Activated B cell treated with CpG ODN at 0.5 μM for 24 hours (primary cell): ENCODE results near the gene B4GALNT2. TPM values are rescaled to one million over a fixed set of nuclear protein-coding genes. Genes with fewer than 3 reads are reported as not detected.
"Not testable (repeated sequence)": the region's sequence is repeated elsewhere in the genome, so short reads cannot be mapped to it uniquely, and the experiment has no call there.

ENCODE experiments used
- ATAC-seq: fragments of 200-7000 bp; cut with Tn5 transposase; one replicate; pipeline ENCODE4 v1.10.0; 2021; ENCODE audit warnings: low read depth, mild to moderate bottlenecking, moderate library complexity
- CTCF ChIA-PET: fragments of 350-600 bp; sonication (Branson Sonifier 250); formaldehyde crosslinking; loops from one replicate; lab custom pipeline; 2021; ENCODE audit warnings: antibody characterized with exemption; lab: Charles Lee
- POLR2A ChIA-PET: fragments of 350-600 bp; sonication (Branson Sonifier 250); formaldehyde crosslinking; loops from one replicate; lab custom pipeline; 2021; ENCODE audit warnings: antibody characterized with exemption; lab: Charles Lee
- DNase-seq: peaks from one replicate; pipeline ENCODE4 v3.0.0; 2022
- H3K27ac Mint-ChIP-seq: one replicate; pipeline ENCODE4 v1.8.0; 2020; ENCODE audit warnings: mixed read lengths
- H3K27me3 Mint-ChIP-seq: one replicate; pipeline ENCODE4 v1.8.0; 2021; ENCODE audit warnings: mixed read lengths
- H3K36me3 Mint-ChIP-seq: one replicate; pipeline ENCODE4 v1.8.0; 2021; ENCODE audit warnings: low read depth, mixed read lengths
- H3K4me1 Mint-ChIP-seq: one replicate; pipeline ENCODE4 v1.8.0; 2021; ENCODE audit warnings: mixed read lengths
- H3K4me3 Mint-ChIP-seq: one replicate; pipeline ENCODE4 v1.8.0; 2020; ENCODE audit warnings: mild to moderate bottlenecking, mixed read lengths
- H3K9me3 Mint-ChIP-seq: one replicate; pipeline ENCODE4 v1.8.0; 2020; ENCODE audit warnings: mixed read lengths
- intact Hi-C: fragments of 100-400 bp; cut with micrococcal nuclease; formaldehyde crosslinking; loops from one replicate; pipeline ENCODE4 v1.15.1; 2024
- total RNA-seq: library from RNA; stranded (reverse); gene quantifications from 2 replicates; pipeline ENCODE4 v1.2.3, GENCODE V29; 2022
- TF ChIP-seq, protein P1 (sequence below): fragments of 200-600 bp; IDR thresholded peaks from one replicate; pipeline ENCODE4 v1.8.0; 2022; ENCODE audit warnings: antibody characterized with exemption, mild to moderate bottlenecking

B4GALNT2 gene, protein sequence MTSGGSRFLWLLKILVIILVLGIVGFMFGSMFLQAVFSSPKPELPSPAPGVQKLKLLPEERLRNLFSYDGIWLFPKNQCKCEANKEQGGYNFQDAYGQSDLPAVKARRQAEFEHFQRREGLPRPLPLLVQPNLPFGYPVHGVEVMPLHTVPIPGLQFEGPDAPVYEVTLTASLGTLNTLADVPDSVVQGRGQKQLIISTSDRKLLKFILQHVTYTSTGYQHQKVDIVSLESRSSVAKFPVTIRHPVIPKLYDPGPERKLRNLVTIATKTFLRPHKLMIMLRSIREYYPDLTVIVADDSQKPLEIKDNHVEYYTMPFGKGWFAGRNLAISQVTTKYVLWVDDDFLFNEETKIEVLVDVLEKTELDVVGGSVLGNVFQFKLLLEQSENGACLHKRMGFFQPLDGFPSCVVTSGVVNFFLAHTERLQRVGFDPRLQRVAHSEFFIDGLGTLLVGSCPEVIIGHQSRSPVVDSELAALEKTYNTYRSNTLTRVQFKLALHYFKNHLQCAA
- 0.05 and 0.09 TPM in 2 replicates for total RNA-seq

DNA sequence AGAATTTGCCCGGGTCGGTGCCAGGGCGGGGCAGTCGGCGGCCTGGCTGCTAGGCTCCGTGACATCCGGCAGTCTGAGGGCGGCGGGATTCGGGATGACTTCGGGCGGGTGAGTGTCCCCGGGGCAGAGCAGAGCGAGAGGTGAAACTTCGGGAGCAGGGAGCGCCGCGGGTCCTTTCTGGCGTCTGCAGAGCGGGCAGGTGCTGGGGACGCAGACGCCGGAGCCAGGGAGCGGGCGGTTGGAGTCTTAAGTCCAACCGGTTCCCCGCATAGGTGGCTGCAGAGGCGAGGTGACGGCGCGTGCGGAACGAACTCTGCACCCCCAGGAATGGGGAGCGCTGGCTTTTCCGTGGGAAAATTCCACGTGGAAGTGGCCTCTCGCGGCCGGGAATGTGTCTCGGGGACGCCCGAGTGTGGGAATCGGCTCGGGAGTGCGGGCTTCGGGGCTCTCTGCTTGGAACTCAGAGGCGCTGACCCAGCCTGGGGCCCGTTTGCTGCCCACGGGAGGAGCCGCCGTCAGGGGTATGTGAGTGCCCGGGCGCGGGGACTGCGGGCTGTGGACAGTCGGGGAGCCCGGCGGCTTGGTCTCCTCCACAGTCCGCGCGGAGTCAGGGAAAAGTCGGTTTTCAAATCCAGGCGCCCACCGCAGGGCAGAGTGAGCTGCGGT is at the start of gene B4GALNT2:
Gene B4GALNT2, plus strand, starts transcription at position 71 of the 666 bp plus-strand sequence. Its CDS starts 24 bp downstream, at position 95.
- ChIA-PET POLR2A (no interaction called here), CTCF (interaction anchor here (1.3 kb wide), 1 partner anchor 95 kb away, joined by 3 read pairs; no protein-coding TSS in a partner anchor)
- H3K4me3 Mint-ChIP-seq, result peak within 1 kb of the TSS; percentile 48
- TF ChIP-seq, protein P1, sequence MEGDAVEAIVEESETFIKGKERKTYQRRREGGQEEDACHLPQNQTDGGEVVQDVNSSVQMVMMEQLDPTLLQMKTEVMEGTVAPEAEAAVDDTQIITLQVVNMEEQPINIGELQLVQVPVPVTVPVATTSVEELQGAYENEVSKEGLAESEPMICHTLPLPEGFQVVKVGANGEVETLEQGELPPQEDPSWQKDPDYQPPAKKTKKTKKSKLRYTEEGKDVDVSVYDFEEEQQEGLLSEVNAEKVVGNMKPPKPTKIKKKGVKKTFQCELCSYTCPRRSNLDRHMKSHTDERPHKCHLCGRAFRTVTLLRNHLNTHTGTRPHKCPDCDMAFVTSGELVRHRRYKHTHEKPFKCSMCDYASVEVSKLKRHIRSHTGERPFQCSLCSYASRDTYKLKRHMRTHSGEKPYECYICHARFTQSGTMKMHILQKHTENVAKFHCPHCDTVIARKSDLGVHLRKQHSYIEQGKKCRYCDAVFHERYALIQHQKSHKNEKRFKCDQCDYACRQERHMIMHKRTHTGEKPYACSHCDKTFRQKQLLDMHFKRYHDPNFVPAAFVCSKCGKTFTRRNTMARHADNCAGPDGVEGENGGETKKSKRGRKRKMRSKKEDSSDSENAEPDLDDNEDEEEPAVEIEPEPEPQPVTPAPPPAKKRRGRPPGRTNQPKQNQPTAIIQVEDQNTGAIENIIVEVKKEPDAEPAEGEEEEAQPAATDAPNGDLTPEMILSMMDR, result no peak
- DNase-seq, result no peak
- no peak within 1 kb of the TSS for H3K27ac Mint-ChIP-seq
- ATAC-seq, result no peak
- no peaks in the 10 kb centered on the region for H3K36me3 Mint-ChIP-seq
- H3K27me3 Mint-ChIP-seq, result peaks cover 53% of the 10 kb centered on the region
- intact Hi-C loops, result loop anchor here (5.0 kb wide), 1 partner anchor 94 kb away; no protein-coding TSS in a partner anchor
- H3K9me3 Mint-ChIP-seq, result no peaks in the 10 kb centered on the region
- peaks cover 10% of the 10 kb centered on the region for H3K4me1 Mint-ChIP-seq

DNA sequence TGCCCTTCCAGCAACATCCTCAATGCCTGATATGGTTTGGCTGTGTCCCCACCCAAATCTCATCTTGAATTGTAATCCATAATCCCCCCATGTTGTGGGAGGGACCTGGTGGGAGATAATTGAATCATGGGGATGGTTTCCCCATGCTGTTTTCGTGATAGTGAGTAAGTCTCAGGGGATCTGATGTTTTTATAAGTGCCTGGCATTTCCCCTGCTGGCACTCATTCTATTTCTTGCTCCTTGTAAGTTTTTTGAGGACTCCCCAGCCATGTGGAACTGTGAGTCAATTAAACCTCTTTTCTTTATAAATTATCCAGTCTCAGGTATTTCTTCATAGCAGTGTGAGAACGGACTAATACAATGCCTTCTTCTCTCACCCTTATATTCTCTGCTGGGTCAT is 47.5 kb upstream of the B4GALNT2 start:
- intact Hi-C loops, H3K4me1 Mint-ChIP-seq, CTCF ChIA-PET, H3K27ac Mint-ChIP-seq, H3K9me3 Mint-ChIP-seq, DNase-seq, H3K4me3 Mint-ChIP-seq, H3K36me3 Mint-ChIP-seq, ATAC-seq: not testable (repeated sequence)
- peaks cover 31% of the 10 kb centered on the region for H3K27me3 Mint-ChIP-seq
- POLR2A ChIA-PET, result interaction anchor here (0.6 kb wide), 1 partner anchor 14 kb away, joined by 3 read pairs; no protein-coding TSS in a partner anchor

DNA sequence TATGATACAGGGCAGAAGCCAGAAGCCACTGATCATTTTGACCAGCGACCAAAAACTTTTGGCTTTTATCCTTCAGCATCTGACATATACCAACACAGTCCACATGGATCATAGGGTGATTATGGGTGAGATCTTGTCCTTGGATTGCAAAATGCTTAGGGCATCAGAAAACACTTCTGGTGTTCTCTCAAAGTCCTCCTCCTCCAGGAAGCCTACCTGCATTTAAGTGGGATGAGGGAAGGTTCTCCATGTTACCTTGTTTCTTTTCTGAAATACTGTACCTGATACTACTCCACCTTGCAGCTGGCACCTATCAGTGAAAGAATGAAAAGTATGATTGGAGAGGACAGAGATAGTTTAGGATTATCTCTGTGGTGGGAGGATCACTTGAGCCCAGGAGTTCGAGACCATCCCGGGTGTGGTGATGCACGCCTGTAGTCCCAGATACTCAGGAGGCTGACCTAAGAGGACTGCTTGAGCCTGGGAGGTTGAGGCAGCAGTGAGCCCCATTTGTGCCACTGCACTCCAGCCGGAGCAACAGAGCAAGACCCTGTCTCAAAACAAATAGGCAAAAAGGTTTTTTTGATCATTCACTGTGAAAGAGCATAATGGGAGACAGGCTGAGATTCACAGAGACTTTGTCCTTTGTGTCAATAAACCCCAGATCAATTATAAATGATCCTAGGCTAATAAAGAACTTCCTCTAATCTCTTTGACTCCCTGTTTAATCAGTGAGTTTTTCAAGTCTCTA is 46.8 kb upstream of the B4GALNT2 start:
- no peaks in the 10 kb centered on the region for H3K9me3 Mint-ChIP-seq
- intact Hi-C loops, result no loop called here
- peaks cover 31% of the 10 kb centered on the region for H3K27me3 Mint-ChIP-seq
- ATAC-seq (no peak), DNase-seq (no peak)
- POLR2A ChIA-PET, result no interaction called here
- no peak overlapping the region for H3K4me3 Mint-ChIP-seq
- no peaks in the 10 kb centered on the region for H3K4me1 Mint-ChIP-seq
- no peaks in the 10 kb centered on the region for H3K36me3 Mint-ChIP-seq
- TF ChIP-seq, protein P1, result no peak
- CTCF ChIA-PET, result no interaction called here
- H3K27ac Mint-ChIP-seq, result no peak overlapping the region

DNA sequence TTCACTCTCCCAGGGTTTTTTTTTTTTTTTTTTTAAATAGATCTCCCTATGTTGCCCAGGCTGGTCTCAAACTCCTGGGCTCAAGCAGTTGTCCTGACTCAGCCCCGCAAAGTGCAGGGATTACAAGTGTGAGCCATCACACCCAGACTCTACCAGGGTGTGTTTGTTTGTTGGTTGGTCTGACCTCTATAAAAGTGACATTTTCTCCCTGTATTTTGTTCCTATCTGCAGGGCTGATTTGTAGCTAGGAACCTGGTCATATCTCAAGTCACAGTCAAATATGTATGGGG is 46.3 kb upstream of the B4GALNT2 start:
- Mint-ChIP-seq H3K4me1 (no peaks in the 10 kb centered on the region), H3K27me3 (peaks cover 29% of the 10 kb centered on the region), H3K36me3 (no peaks in the 10 kb centered on the region), H3K27ac (no peak overlapping the region), H3K9me3 (no peaks in the 10 kb centered on the region), H3K4me3 (no peak overlapping the region)
- TF ChIP-seq, protein P1, result no peak
- POLR2A ChIA-PET, result no interaction called here
- intact Hi-C loops, result no loop called here
- ATAC-seq (no peak), DNase-seq (no peak)
- CTCF ChIA-PET, result no interaction called here

DNA sequence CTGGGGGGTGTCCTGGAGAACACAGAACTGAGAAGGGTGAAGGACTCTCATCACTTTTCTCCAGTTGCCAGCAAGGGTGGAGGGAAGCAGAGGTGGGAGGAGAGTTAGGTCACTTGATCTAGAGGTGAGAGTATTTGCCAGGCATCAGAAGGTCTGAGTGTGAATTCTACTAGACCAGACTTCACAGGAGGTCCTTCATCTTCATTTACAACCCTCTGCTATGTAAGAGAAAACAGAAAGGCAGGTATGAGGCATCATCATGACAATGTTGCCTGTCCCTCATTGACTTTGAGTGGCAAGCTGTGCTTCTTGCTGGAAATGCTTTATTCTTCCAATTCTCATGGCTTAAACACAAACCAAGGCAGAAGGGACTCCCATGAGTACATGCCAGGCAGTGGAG is 45.9 kb upstream of the B4GALNT2 start:
- CTCF ChIA-PET, result no interaction called here
- intact Hi-C loops, result no loop called here
- no peak for DNase-seq
- H3K27ac Mint-ChIP-seq, result no peak overlapping the region
- no peak for ATAC-seq
- POLR2A ChIA-PET, result no interaction called here
- peaks cover 29% of the 10 kb centered on the region for H3K27me3 Mint-ChIP-seq
- H3K36me3 Mint-ChIP-seq, result no peaks in the 10 kb centered on the region
- TF ChIP-seq, protein P1, result no peak
- no peaks in the 10 kb centered on the region for H3K9me3 Mint-ChIP-seq
- H3K4me3 Mint-ChIP-seq, result no peak overlapping the region
- H3K4me1 Mint-ChIP-seq, result no peaks in the 10 kb centered on the region
